Measurements from ENCODE around the gene CCDC188. TPM values are rescaled to one million over a fixed set of nuclear protein-coding genes. Genes with fewer than 3 reads are reported as not detected.

Gene CCDC188
- total and polyA plus RNA-seq, 10 of the 15 experiments (the other 5 are each of a cell fraction or from before 2014, with no cell fraction given) = not detected

- intact Hi-C loops (cut with micrococcal nuclease; ENCODE audit: unreplicated experiment) = no loop called here
- H3K36me3 ChIP-seq (ENCODE audit: control insufficient read depth in 2 of 2, insufficient read depth in 2 of 2, low read length in 1 of 2) = peaks cover 28 to 61% of the 10 kb centered on the region in 2 experiments; a peak in 3 of 4 replicates
- no peak for DNase-seq (ENCODE audit: low read depth, low spot score)
- BruUV-seq (replicated peaks) = no TSS peak
- peaks cover 25% of the 10 kb centered on the region for H3K79me2 ChIP-seq (ENCODE audit: control insufficient read depth, insufficient read depth, low read length)
- SMC1A ChIA-PET (ENCODE audit: uncharacterized antibody, unreplicated experiment) = no interaction called here
- no peak overlapping the region for H2AFZ ChIP-seq (ENCODE audit: control insufficient read depth, low read depth, low read length)
- 0 out of 2 replicates have a peak, but pooled peaks have one; percentile 16 for TF ChIP-seq CBFB (IDR thresholded peaks at IDR 0.05; ENCODE audit: low read depth)
- TF ChIP-seq POLR2AphosphoS5 (IDR thresholded peaks at IDR 0.05; ENCODE audit: low read length) = peak; percentile 17; the same call in 1 of the 2 replicates
- 0 out of 2 replicates have a peak, but pooled peaks have one; percentile 23 for TF ChIP-seq ATF2 (IDR thresholded peaks at IDR 0.05; ENCODE audit: low read length)
- TF ChIP-seq NKRF (conservative IDR thresholded peaks at IDR 0.05) = no peak
- 0 out of 2 replicates have a peak, but pooled peaks have one; percentile 3 for TF ChIP-seq YY1 (IDR thresholded peaks at IDR 0.05; ENCODE audit: low read depth, low read length)
- TF ChIP-seq MTA3 (IDR thresholded peaks at IDR 0.05; ENCODE audit: borderline replicate concordance, low read length) = peak; percentile 19; the same call in 1 of the 2 replicates
- TF ChIP-seq TAF1 (IDR thresholded peaks at IDR 0.05; ENCODE audit: borderline replicate concordance, low read depth, low read length) = no peak
- in situ Hi-C loops (cut with MboI) = no loop called here
- RAD21 ChIA-PET (ENCODE audit: unreplicated experiment) = no interaction called here
- no peaks in the 10 kb centered on the region for H4K20me1 ChIP-seq (ENCODE audit: control insufficient read depth, insufficient read depth)
- WGBS (ENCODE audit: insufficient coverage, insufficient replicate concordance, low lambda C conversion rate, missing lambda C conversion rate) = 34% methylated on average over 7 of the region's 7 CpGs
- POLR2A ChIA-PET = no interaction called here
- H3K4me1 ChIP-seq (ENCODE audit: control insufficient read depth, insufficient read depth, low read length) = peaks cover 21% of the 10 kb centered on the region
- no peak overlapping the region for H3K4me3 ChIP-seq
- no peak overlapping the region for H3K9ac ChIP-seq (ENCODE audit: control insufficient read depth, insufficient read depth, low read length)
- ATAC-seq = no peak; the same call in 2 of the 3 replicates
- H3K9me3 ChIP-seq (replicated peaks; ENCODE audit: control insufficient read depth, insufficient read depth, low read length) = no peaks in the 10 kb centered on the region
- H3K4me2 ChIP-seq (ENCODE audit: control insufficient read depth, insufficient read depth) = no peak overlapping the region
- peak overlapping the region; percentile 46; the same call in 1 of the 2 replicates for H3K27ac ChIP-seq (ENCODE audit: control insufficient read depth, insufficient read depth)
- H3K27me3 ChIP-seq (replicated peaks in 1 of 2; ENCODE audit: control insufficient read depth in 2 of 2, insufficient read depth in 2 of 2, low read length in 1 of 2) = no peaks in the 10 kb centered on the region
- CTCF ChIA-PET = no interaction called here
- no peak for FAIRE-seq
Measured at GRCh38 chr22:20111689-20112622, 38.9 kb downstream of the CCDC188 start.

Measured in GM12878 (cell line).